Stimulated activated naive CD8-positive, alpha-beta T cell treated with anti-CD3 and anti-CD28 coated beads, Interleukin-15, amount 100 ng/mL, for 72 hours (primary cell): ENCODE results near the gene CACNB1.

Experiments used
- ATAC-seq: fragments of 150-1000 bp; cut with Tn5 transposase; 2 replicates; pipeline ENCODE4 v1.10.0; 2021; ENCODE audit warnings: mild to moderate bottlenecking, moderate library complexity
- DNase-seq, 2 donors: peaks; one replicate each; pipeline ENCODE4 v3.0.0; 2021 to 2022
- H3K27ac Mint-ChIP-seq, 2 donors: one replicate each; pipeline ENCODE4 v1.8.0; 2022; ENCODE audit warnings: mild to moderate bottlenecking in 2 of 2, mixed read lengths in 2 of 2, moderate library complexity in 2 of 2
- H3K27me3 Mint-ChIP-seq: one replicate; pipeline ENCODE4 v1.8.0; 2022; ENCODE audit warnings: mixed read lengths
- H3K4me1 Mint-ChIP-seq: one replicate; pipeline ENCODE4 v1.8.0; 2022; ENCODE audit warnings: mild to moderate bottlenecking, mixed read lengths
- H3K4me3 Mint-ChIP-seq, 2 donors: one replicate each; pipeline ENCODE4 v1.8.0; 2022; ENCODE audit warnings: mild to moderate bottlenecking in 2 of 2, mixed read lengths in 2 of 2, moderate library complexity in 1 of 2
- H3K9me3 Mint-ChIP-seq, 2 donors: one replicate each; pipeline ENCODE4 v1.8.0; 2022; ENCODE audit warnings: mixed read lengths in 2 of 2

Gene CACNB1

GRCh38 chr17:39197380-39198185 lies at the start of gene CACNB1:
Gene CACNB1, minus strand, starts transcription at chr17:39197669. Its CDS starts 174 bp downstream, at chr17:39197495.
- Mint-ChIP-seq H3K27me3 (no peaks in the 10 kb centered on the region), H3K9me3 (no peaks in the 10 kb centered on the region), H3K4me1 (peaks cover 73% of the 10 kb centered on the region), H3K27ac (peak within 1 kb of the TSS; percentile 9 to 79), H3K4me3 (peak within 1 kb of the TSS; percentile 85 to 86)
- DNase-seq (peak; percentile 63 to 67), ATAC-seq (peak; percentile 66)

GRCh38 chr17:39246274-39246673 lies 48.8 kb upstream of the CACNB1 start:
- no peak for DNase-seq
- Mint-ChIP-seq H3K9me3 (no peaks in the 10 kb centered on the region), H3K4me3 (no peak overlapping the region), H3K27ac (no peak overlapping the region), H3K4me1 (peaks cover 23% of the 10 kb centered on the region), H3K27me3 (no peaks in the 10 kb centered on the region)
- no peak for ATAC-seq

- ATAC-seq (peak; percentile 94), DNase-seq (peak; percentile 80 to 81)
- Mint-ChIP-seq H3K27me3 (no peaks in the 10 kb centered on the region), H3K4me3 (no peak overlapping the region), H3K4me1 (peaks cover 27% of the 10 kb centered on the region), H3K27ac (no peak overlapping the region), H3K9me3 (no peaks in the 10 kb centered on the region)
Measured at GRCh38 chr17:39244600-39245570, 47.4 kb upstream of the CACNB1 start.

- Mint-ChIP-seq H3K9me3 (no peaks in the 10 kb centered on the region), H3K4me1 (peaks cover 34% of the 10 kb centered on the region), H3K4me3 (peak overlapping the region in 1 of 2 donors; percentile 8), H3K27me3 (no peaks in the 10 kb centered on the region), H3K27ac (peak overlapping the region in 1 of 2 donors; percentile 64)
- DNase-seq: no peak
- ATAC-seq: no peak
Measured at GRCh38 chr17:39244016-39244599, 46.6 kb upstream of the CACNB1 start.

- Mint-ChIP-seq H3K4me3 (no peak overlapping the region), H3K27ac (no peak overlapping the region), H3K4me1 (peaks cover 44% of the 10 kb centered on the region), H3K27me3 (no peaks in the 10 kb centered on the region), H3K9me3 (no peaks in the 10 kb centered on the region)
- DNase-seq: no peak
- ATAC-seq: no peak
Measured at GRCh38 chr17:39243155-39243554, 45.7 kb upstream of the CACNB1 start.

- DNase-seq (no peak), ATAC-seq (no peak)
- Mint-ChIP-seq H3K27ac (no peak overlapping the region), H3K9me3 (no peaks in the 10 kb centered on the region), H3K27me3 (no peaks in the 10 kb centered on the region), H3K4me1 (peaks cover 56% of the 10 kb centered on the region), H3K4me3 (no peak overlapping the region)
Measured at GRCh38 chr17:39240631-39241030, 43.2 kb upstream of the CACNB1 start.

- H3K4me1 Mint-ChIP-seq: peaks cover 61% of the 10 kb centered on the region
- H3K27ac Mint-ChIP-seq: no peak overlapping the region
- ATAC-seq (peak; percentile 61), DNase-seq (peak; percentile 74 to 77)
- H3K27me3 Mint-ChIP-seq: no peaks in the 10 kb centered on the region
- H3K4me3 Mint-ChIP-seq: peak overlapping the region; percentile 1 to 43
- no peaks in the 10 kb centered on the region for H3K9me3 Mint-ChIP-seq
Measured at GRCh38 chr17:39239640-39240314, 42.3 kb upstream of the CACNB1 start.

GRCh38 chr17:39238311-39238972 lies 41.0 kb upstream of the CACNB1 start:
- Mint-ChIP-seq H3K27ac (peak overlapping the region in 1 of 2 donors; percentile 6), H3K27me3 (no peaks in the 10 kb centered on the region), H3K9me3 (no peaks in the 10 kb centered on the region), H3K4me1 (peaks cover 48% of the 10 kb centered on the region), H3K4me3 (peak overlapping the region; percentile 59 to 73)
- DNase-seq (peak; percentile 50 to 80), ATAC-seq (peak; percentile 89)

GRCh38 chr17:39237586-39237985 lies 40.1 kb upstream of the CACNB1 start:
- no peak overlapping the region for H3K27ac Mint-ChIP-seq
- no peaks in the 10 kb centered on the region for H3K9me3 Mint-ChIP-seq
- H3K4me1 Mint-ChIP-seq: peaks cover 42% of the 10 kb centered on the region
- ATAC-seq: no peak
- no peak for DNase-seq
- H3K27me3 Mint-ChIP-seq: no peaks in the 10 kb centered on the region
- H3K4me3 Mint-ChIP-seq: no peak overlapping the region

GRCh38 chr17:39236981-39237441 lies 39.5 kb upstream of the CACNB1 start:
- H3K4me3 Mint-ChIP-seq: no peak overlapping the region

GRCh38 chr17:39236450-39236927 lies 39.0 kb upstream of the CACNB1 start:
- DNase-seq (no peak), ATAC-seq (no peak)
- Mint-ChIP-seq H3K4me3 (no peak overlapping the region), H3K9me3 (no peaks in the 10 kb centered on the region), H3K27me3 (peaks cover 7% of the 10 kb centered on the region), H3K4me1 (peaks cover 52% of the 10 kb centered on the region), H3K27ac (no peak overlapping the region)

More at GRCh38 chr17:39236981-39237441, 39.5 kb upstream of the CACNB1 start:
- H3K9me3 Mint-ChIP-seq: no peaks in the 10 kb centered on the region
- DNase-seq (no peak), ATAC-seq (no peak)
- peaks cover 5% of the 10 kb centered on the region for H3K27me3 Mint-ChIP-seq
- peaks cover 47% of the 10 kb centered on the region for H3K4me1 Mint-ChIP-seq
- H3K27ac Mint-ChIP-seq: no peak overlapping the region

- no peak overlapping the region for H3K4me3 Mint-ChIP-seq
- no peaks in the 10 kb centered on the region for H3K9me3 Mint-ChIP-seq
- DNase-seq: peak; percentile 58 to 67
- H3K27me3 Mint-ChIP-seq: peaks cover 7% of the 10 kb centered on the region
- ATAC-seq: peak; percentile 72
- peaks cover 57% of the 10 kb centered on the region for H3K4me1 Mint-ChIP-seq
- H3K27ac Mint-ChIP-seq: no peak overlapping the region
Measured at GRCh38 chr17:39235555-39236449, 38.3 kb upstream of the CACNB1 start.
